ENCODE results near the gene DAB1. TPM values are rescaled to one million over a fixed set of nuclear protein-coding genes. Genes with fewer than 3 reads are reported as not detected.

DAB1 gene
- polyA plus RNA-seq, 1 donor, result 9.1 TPM

GRCh38 chr1:57418971-57419370 lies 4.9 kb downstream of the DAB1 start:
- no peak for DNase-seq

- DNase-seq, result no peak
These were observed 12.6 kb downstream of the DAB1 start for GRCh38 chr1:57411262-57411661.

- no peak for DNase-seq
These were observed 13.4 kb downstream of the DAB1 start for GRCh38 chr1:57410508-57410907.

- DNase-seq, result no peak
These were observed 15.9 kb downstream of the DAB1 start for GRCh38 chr1:57407928-57408327.

- DNase-seq, result no peak
These were observed 17.4 kb downstream of the DAB1 start for GRCh38 chr1:57406428-57406970.

- no peak for DNase-seq
These were observed 19.0 kb downstream of the DAB1 start for GRCh38 chr1:57404884-57405283.

- DNase-seq, result no peak
These were observed 20.7 kb downstream of the DAB1 start for GRCh38 chr1:57403201-57403600.

GRCh38 chr1:57401671-57402070 lies 22.2 kb downstream of the DAB1 start:
- DNase-seq, result no peak

- no peak for DNase-seq
These were observed 23.8 kb downstream of the DAB1 start for GRCh38 chr1:57400048-57400447.

- no peak for DNase-seq
These were observed 30.7 kb downstream of the DAB1 start for GRCh38 chr1:57393058-57393584.

- no peak for DNase-seq
These were observed 38.5 kb downstream of the DAB1 start for GRCh38 chr1:57385336-57385735.

- no peak for DNase-seq
These were observed 39.0 kb downstream of the DAB1 start for GRCh38 chr1:57384901-57385300.

- no peak for DNase-seq
These were observed 39.6 kb downstream of the DAB1 start for GRCh38 chr1:57384284-57384683.

- DNase-seq, result no peak
These were observed 42.0 kb downstream of the DAB1 start for GRCh38 chr1:57381871-57382270.

- no peak for DNase-seq
These were observed 42.4 kb downstream of the DAB1 start for GRCh38 chr1:57381426-57381825.

GRCh38 chr1:57380923-57381322 lies 42.9 kb downstream of the DAB1 start:
- no peak for DNase-seq

- no peak for DNase-seq
These were observed 45.3 kb downstream of the DAB1 start for GRCh38 chr1:57378534-57378933.

GRCh38 chr1:57377339-57378139 lies 46.3 kb downstream of the DAB1 start:
- no peak for DNase-seq

- DNase-seq, result no peak
These were observed 47.8 kb downstream of the DAB1 start for GRCh38 chr1:57376041-57376440.

- no peak for DNase-seq
These were observed 54.0 kb downstream of the DAB1 start for GRCh38 chr1:57369889-57370288.

GRCh38 chr1:57367945-57368344 lies 55.9 kb downstream of the DAB1 start:
- no peak for DNase-seq

- no peak for DNase-seq
These were observed 60.2 kb downstream of the DAB1 start for GRCh38 chr1:57363643-57364042.

- DNase-seq, result no peak
These were observed 60.7 kb downstream of the DAB1 start for GRCh38 chr1:57363165-57363564.

- DNase-seq, result no peak
These were observed 61.4 kb downstream of the DAB1 start for GRCh38 chr1:57362480-57362879.

Data from left kidney (tissue), 2 donors.